NCI-H460 (cell line): ENCODE results near the gene OPN5. TPM values are rescaled to one million over a fixed set of nuclear protein-coding genes. Genes with fewer than 3 reads are reported as not detected.

Source experiments
- DNase-seq: peaks from one replicate; pipeline ENCODE4 v3.0.0-alpha.2; 2016; ENCODE audit warnings: low read depth; ENCODE audit errors: extremely low read depth
- total RNA-seq: library from RNA; depleted of rRNA; stranded (reverse); fragments of >200 nt; shearing (Covaris generic); gene quantifications from 2 replicates; pipeline ENCODE4 v1.2.3, GENCODE V29; 2014

OPN5 gene
- total RNA-seq, 1 experiment from 2014 or later, result not detected

DNA sequence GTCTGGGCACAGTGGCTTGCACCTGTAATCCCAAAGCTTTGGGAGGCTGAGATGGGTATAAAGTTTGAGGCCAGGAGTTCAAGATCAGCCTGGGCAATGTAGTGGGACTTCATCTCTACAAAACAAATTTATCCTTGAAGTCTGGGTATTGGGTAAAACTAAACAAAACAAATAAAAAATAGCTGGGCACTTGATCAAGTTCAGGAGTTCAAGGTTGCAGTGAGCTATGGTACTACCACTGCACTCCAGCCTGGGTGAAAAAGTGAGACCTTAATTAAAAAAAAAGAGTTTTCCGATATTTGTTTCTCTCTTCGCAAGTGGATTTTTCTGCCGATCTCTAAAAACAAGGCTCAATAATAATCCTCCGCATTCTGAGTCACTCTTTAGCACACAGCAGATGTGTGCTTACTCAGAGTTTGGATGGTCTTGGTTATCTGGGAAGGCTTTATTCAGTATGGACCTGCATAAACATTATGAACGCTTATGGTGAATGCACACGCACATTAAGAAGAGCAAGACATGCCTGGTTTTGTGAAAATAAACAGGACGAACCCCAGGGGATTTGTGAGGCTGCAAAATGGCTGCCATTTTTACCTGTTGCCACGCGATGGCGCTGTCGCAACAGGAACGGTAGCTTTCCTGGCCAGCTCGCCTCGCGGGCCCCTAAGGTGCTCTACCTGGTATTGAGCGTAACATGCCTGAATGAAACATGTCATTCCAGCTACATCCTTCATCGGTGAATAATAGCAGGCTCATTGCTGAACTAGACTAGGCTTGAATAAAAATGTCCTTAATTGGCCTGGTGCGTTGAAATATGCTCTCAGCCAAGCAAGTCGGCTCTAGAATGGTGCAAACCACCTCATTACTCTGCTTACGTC, 6.0 kb downstream of the OPN5 start:
- DNase-seq, result peak; percentile 40

DNA sequence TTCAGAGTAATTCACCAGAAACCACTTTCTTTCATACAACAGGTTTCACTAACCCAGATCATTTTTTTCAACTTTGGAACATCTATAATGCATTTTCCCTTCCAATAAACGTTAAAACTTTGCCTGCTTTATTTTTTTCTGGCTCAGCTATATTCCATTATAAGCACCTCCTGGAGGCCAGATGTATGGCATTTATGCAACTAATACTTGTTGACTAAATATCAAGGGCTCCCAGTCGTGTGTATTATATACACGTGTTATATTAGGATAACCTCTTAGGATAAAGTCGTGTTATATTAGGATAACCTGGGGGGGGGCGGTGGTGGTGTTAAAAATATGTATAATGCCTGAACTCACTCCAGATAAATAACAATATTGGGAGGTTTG, 6.7 kb downstream of the OPN5 start:
- no peak for DNase-seq

DNA sequence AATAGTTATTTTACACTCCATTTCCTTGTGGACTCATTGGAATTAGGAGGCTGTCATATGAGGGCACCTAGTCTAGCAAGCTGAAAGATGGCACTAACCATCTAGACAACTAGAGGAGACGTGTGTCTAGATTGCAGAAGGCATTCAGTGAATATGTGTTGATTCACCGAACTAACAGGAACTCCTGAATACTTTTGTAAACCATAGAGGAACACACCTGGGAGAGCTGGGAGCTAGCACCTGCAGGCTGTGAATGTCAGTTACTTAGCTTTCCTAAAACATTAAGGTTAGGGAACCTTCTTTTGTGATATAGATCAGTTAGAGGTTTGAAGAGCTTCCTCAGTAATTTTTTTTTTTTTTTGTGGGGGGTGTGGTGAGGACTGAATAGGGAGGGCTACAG, 7.7 kb downstream of the OPN5 start:
- DNase-seq, result no peak

DNA sequence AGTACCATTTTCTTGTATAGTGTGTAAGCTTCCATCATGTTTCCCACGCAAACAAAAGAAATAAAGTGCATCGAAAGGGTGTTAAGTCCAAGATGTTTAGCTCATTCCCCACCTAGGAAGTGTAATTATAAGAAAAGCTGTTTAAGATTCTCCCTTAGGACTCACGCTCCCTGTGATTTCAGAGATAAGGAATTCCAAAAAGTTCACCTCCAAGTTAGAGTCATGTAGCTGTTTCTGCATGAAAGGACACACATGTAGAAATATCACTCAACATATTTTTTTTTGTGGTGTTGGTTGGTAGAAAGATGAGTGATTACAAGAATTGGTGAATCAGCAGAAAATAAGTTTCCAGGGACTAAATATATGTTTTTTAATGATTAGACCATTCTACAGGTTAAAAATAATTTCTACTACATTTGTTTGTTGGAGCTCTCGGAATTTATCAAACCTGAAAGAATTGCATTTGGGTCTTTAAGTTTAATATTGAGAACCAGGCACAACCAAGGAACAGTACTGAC, 10.4 kb downstream of the OPN5 start:
- DNase-seq, result no peak

DNA sequence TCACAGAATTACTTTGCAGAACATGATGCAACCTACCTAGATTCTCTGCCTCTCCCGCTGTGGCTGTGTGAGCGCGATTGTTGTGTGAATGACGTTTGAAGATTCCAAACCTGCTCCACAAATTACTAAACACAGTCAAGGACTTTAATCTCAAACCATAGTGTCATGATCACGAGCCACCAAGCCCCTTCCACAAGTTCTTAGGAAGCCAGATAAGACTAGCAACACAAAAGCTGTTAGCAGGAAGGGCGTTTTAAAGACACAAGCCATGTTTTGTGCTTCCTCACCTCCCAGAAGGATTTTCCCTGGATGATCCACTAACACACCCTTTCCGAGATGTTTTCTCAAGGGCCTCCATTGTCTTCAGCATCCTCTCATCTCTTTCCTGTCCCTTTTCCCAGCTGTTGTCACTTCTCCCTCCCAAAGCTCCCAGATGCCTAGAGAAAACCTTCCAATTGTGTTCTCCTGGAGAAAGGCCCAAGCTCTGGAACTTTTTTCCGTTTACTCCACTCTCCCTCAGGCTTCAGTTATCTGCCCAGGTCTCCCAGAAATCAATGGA, 12.8 kb downstream of the OPN5 start:
- DNase-seq, result no peak

DNA sequence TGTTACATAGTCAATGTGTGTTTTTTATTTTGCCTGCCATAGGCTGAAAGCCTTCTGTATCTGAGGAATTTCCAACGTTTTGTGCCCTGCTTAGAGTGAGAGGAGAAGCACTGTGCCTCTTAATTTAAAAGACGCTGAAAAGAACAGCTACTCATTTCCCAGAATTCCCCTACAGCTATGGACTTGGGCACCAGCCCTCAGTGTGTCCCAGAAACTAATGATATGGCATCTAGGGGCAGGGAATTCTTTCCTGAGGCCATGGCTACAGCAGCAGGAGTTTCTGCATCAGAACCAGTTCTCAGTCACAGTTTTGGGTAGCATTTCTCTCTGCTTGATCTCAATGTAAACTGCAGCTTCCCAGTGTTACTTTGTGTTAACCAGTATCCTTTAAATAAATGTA, 20.2 kb downstream of the OPN5 start:
- DNase-seq, result no peak

DNA sequence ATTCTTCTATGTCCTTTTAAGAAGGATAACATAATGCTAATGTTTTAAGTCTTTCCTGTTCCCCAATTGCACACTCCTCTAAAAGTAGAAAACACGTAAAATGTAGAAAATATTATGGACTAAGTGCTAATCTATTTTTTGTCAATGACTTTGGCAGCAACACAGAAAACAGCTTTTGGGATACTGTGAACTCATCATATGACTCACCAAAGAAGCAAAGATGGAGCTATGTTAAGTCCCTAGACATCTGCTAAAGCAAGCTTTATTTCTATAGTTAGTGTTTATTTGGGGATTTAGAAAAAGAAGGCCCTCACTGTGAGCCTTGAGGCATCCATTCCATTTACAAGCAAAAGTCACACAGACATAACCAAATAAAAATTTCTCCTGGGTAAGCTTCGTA, 23.0 kb downstream of the OPN5 start:
- DNase-seq, result no peak

DNA sequence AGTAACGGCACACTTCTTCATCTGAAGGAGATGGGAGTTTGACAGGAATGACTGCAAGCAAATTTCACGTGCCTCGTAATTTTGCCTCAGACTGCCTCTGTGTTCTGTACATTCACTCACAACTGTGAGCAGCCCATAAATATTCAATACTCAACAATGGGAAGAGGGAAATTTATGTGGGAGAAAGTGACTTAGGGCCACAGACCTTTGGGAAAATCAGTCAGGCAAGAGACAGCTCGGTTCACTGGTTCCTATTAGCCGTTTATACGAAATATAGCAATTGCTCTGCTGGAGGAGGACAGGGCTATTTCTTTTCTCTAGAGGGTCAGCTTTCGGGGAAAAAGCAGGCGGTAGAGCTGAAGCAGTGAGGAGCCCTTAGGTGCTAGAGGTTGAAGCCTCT, 28.0 kb downstream of the OPN5 start:
- no peak for DNase-seq

DNA sequence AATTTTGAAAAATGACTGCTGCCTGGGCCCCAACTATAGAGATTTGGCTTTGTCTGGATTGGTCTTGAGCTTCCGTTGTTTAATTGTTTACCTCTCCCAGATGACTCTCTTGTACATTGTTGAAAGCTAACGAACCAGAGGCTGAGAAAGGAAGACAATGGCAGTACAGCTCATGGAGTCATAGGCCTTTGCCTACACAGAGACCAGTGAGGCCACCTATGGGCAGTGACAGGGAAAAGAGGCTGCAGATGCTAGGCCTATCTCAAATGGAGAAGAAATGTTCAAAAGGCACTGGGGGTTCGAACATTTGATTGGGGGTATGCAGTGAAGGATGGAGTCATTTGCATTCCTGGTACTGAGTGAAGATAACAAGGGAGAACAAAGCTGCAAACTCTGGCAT, 29.1 kb downstream of the OPN5 start:
- DNase-seq, result no peak

DNA sequence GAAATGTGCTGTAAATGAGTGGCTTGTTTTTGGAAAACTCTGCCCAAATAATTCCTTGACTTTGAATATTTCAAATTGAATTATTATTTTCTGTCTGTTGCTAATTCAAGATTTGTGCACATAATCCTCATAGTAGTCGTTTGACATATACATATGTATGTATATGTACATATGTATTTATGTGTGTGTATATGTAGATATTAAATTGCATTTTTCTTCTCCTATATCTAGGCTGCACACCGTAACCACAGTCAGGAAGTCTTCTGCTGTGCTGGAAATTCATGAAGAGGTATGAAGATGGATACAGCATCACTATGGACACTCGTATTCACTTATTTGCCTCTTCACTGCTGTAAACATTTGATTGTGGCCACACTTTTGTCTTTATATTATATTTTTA, 29.6 kb downstream of the OPN5 start:
- no peak for DNase-seq

DNA sequence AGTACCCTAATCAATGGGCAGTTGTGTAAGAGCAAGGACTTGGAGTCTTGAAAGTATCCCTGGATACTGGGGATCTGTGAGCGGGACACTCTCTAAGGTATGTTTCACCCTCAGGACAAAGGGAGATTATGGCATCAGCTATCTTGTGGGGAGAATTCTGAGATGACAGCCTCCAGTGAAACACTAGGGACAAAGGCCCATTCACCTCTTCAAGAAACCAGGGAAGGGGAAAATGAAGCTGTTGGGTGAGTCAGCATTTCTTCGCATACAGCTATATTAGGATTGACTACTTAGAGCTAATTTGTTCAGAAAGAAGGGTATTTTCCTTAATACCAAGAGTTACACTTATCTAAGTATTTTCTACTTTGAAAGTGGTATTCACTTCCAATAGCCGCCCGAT, 35.9 kb downstream of the OPN5 start:
- DNase-seq, result no peak

DNA sequence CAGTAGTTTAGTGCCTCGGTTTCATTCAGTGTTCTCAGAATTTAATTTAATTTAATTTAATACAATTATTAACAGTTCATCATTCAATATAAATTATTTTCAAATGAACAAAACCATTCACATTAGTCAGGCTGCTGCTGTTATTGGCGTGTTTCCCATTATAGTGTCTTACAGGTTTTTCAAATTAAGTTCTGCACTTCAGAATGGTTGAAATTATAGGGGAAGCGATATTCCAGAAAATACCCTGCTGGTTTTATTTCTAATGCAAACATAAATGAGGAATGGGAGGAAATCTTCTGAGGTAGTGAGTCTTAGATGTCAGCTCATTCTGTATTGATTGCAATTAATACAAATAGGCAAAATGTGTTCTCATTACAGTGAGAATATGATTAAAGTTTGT, 37.6 kb downstream of the OPN5 start:
- no peak for DNase-seq

DNA sequence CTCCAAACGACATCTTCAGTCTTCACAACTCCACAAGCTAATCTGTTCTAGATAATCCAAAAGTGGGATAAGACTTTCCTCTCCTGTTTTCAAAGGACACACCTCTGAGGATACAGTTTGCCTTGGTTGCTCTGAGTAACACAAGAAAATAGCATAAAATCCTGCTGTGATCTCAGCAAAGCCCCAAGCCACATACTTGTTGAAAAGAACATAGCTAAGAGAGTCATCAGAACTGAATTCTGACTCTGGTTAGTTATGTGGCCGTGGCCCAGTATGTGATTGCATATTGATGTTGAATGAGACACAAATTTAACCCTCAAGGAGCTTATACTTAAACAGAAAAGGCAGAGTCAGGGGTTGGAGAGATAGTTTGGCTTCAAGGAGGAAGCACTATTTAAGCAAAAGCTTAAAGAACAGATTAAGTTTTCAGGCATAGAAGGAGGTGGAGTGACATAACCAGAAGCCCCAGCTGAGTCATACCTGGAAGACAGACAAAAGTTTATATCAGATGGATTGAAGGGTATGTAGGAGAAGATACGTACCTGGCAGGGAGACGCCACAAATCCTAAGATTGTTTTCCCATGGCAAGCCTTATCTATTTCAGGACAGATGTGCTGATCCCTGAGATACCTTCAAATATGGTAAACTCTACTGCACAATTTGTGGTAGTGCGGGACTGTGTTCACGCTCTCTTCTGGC, 41.2 kb downstream of the OPN5 start:
- DNase-seq, result no peak

DNA sequence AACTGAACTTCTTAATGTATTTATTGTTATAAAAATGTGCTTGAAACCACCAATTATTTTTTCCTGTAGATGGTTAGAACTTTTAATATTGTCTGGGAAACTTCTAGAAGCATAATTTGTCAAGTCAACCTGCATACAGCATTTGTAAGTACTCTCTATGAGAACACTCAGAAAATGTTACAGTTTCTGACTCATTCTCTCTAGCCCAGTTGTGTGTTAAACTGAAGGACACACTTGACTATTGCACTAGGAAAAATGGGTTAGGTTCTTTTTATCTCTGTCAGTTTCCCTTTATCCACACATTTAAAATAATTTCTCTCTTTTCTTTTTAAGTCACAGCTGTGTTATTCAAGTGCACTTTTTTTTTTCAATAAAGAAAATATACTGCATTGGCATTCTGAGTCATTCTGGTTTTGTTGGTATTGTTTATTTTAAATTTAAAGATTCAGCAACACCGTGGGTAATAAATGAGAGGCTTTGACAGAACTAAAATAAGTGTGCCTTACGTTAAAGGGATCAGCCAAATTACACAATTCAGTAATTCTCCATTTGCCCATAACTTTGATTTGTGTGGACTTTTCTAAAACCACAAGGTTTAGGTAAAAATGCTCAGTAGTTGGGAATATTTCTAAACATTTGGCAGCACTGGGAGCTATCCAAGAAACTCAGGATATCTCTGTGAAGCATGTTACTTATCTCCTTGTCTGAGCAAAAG, 50.7 kb downstream of the OPN5 start:
- DNase-seq, result no peak

DNA sequence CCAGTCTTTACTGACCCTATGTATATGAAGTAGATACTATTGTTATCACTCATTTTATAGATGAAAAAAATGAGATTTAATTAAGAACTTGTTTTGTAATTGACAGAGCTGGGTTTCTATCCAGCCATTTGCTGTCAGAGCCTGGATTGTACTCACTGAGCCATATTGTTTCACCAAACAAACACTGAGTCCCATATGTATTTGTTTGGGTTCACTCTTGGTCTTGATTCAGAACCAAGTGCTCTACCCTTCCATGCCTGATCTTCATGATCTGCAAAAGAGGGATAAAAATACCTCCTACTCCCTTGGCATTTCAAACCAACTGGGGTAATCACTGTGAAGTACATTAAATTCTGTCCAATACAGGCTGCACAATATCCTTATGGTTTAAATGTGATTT, 52.4 kb downstream of the OPN5 start:
- no peak for DNase-seq

DNA sequence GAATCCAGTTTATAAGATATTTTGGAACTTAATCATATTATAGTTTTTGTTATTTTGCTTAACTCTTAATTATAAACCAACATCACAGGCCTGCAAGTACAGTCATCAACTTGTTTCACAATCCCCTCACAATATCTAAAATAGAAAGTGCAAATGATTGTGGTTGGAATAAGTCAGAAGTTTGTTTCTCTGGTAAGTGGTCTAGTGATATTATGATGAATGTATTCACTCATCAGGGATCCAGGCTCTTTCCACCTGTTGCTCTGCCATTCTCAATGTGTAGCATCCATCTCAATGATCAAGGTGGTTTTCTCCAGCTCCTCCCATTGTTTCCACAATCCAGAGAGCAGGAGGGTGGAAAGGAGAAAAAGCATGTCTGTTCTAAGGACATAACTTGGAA, 54.2 kb downstream of the OPN5 start:
- DNase-seq, result no peak

DNA sequence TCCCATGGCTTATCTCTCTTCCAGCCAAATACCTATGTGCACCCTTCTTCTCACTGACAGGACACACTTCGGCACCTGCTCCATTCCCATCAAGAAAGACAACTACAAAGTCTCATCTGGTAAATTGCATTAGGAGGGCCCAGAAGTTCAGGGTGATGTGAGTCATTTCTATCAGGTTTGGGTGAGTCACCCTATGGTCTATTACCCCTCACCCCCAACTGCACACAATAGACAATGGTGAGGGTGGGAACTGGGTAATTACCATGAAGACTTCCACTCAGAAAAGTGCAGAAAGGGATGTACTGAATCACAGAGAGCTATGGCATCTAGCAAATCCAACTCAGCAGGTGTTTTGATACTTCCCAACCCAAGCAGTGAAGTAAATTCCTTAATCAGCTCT, 54.8 kb downstream of the OPN5 start:
- DNase-seq, result no peak

DNA sequence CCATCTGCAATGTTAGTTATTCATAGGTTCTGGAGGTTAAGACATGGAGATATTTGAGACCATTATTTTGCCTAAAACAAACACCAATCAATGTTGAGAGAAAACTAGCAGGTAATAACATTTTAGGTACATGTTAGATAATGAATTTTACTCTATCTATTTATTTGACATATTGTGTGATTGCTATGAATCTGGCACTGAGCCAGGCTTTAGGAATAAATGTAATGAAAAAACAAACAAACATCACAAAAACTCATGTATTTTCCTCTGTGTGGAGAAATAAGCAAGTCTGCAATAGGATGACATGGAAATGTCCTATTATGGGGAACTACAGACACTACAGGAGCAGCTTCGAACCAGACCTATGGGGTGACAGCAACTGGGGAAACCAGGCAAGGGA, 57.8 kb downstream of the OPN5 start:
- no peak for DNase-seq

DNA sequence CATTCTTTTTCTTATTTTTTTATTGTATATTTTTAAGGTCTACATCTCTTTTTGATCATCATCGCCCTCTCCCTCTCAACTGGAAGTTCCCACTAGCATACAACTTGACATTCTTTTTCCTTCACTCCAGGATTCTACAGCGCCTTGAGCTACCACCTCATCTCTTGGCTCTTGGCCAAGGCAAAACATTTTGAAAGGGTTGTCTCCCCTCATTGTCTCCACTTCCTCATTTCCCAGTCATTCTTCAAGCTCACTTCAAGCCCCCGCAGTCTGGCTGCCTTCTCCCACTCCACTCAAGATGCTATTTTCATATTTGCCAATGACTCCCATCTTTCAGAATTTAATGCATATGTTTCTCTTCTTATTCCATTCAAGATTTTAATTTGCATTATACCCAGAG, 63.0 kb downstream of the OPN5 start:
- no peak for DNase-seq

DNA sequence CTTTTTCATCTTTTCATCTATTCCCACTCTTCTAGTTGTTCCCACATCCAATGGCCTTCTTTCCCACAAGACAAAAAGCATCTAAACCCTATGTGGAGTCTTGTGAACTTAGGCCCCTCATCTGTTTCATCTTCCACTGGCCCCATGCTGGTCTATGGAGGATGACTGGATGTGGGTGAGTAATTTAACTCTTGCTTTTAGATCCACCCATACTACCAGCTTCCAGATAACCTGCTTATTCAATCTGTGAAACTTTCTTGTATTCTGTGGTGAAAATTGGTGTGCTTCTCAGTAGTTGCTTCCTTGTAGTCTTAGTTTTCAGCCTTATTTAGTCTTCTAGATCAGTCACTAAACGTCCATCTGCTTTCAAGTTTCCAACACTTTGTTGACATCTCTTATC, 64.9 kb downstream of the OPN5 start:
- DNase-seq, result no peak

DNA sequence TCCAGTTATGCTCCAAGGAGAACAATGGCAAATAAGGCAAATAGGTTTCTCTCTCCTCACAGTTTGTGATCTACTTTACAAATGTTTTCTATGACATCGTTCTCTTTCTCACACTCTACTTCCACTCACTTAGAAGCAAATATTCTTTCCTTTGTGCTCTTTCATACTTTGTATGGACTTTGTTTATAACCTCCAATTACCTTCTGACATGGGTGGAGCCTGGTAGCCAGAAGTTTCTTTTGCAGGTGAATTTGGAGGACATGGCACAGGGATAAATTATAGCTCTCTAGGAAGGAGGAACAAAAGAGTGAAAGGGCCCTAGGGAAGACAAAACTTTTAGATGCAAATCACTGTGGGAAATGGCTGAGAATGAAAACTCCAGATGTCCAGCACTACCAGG, 69.3 kb downstream of the OPN5 start:
- no peak for DNase-seq
